HepG2 (cell line): ENCODE results near the gene OTULINL.

ENCODE experiments used
- AKNA ChIP-seq: sonication (generic); formaldehyde crosslinking; IDR thresholded peaks from 2 replicates; pipeline ENCODE4 v1.4.0; 2020; ENCODE audit warnings: missing genetic modification reagents, borderline replicate concordance
- CTCF ChIP-seq: sonication (generic); formaldehyde crosslinking; IDR thresholded peaks from 2 replicates; pipeline ENCODE4 v1.5.0; 2020; ENCODE audit warnings: mild to moderate bottlenecking, missing genetic modification reagents, moderate library complexity
- FOSL2 ChIP-seq: sonication (generic); formaldehyde crosslinking; IDR thresholded peaks from 2 replicates; pipeline ENCODE4 v1.4.0; 2020; ENCODE audit warnings: missing genetic modification reagents
- GABPA ChIP-seq, 2 experiments: IDR thresholded peaks; 2 replicates each; pipeline ENCODE4 v1.6.1; 2011 to 2016; ENCODE audit warnings: low read depth in 2 of 2, low read length in 1 of 2, missing biosample characterization in 1 of 2, missing genetic modification characterization in 1 of 2
- JUN ChIP-seq: sonication (generic); formaldehyde crosslinking; IDR thresholded peaks from 2 replicates; pipeline ENCODE4 v1.4.0; 2020; ENCODE audit warnings: mild to moderate bottlenecking, missing genetic modification reagents
- NFIC ChIP-seq: IDR thresholded peaks from 2 replicates; pipeline ENCODE4 v1.6.1; 2012; ENCODE audit warnings: mild to moderate bottlenecking, low read length, inconsistent platforms
- PHF21A ChIP-seq: sonication (generic); formaldehyde crosslinking; IDR thresholded peaks from 2 replicates; pipeline ENCODE4 v1.5.0; 2020; ENCODE audit warnings: mild to moderate bottlenecking, missing genetic modification reagents
- SIN3B ChIP-seq: fragments of 150-350 bp; IDR thresholded peaks from 2 replicates; pipeline ENCODE4 v1.6.1; 2014; ENCODE audit warnings: low read length
- TARDBP ChIP-seq: sonication (generic); formaldehyde crosslinking; IDR thresholded peaks from 2 replicates; pipeline ENCODE4 v1.8.0; 2022; ENCODE audit warnings: mild to moderate bottlenecking, missing genetic modification reagents
- TCF7 ChIP-seq: sonication (generic); IDR thresholded peaks from 2 replicates; pipeline ENCODE4 v1.6.1; 2016; ENCODE audit warnings: antibody characterized with exemption, low read depth
- ZBTB20 ChIP-seq: sonication (generic); formaldehyde crosslinking; IDR thresholded peaks from 2 replicates; pipeline ENCODE4 v1.8.1; 2023; ENCODE audit warnings: missing genetic modification reagents, low read depth, mild to moderate bottlenecking, borderline replicate concordance
- ZNF354B ChIP-seq: sonication (generic); formaldehyde crosslinking; IDR thresholded peaks from 2 replicates; pipeline ENCODE4 v1.8.0; 2022; ENCODE audit warnings: mild to moderate bottlenecking, missing genetic modification reagents

GRCh38 chr5:14627270-14627669 is 45.7 kb downstream of the OTULINL start:
- no peak for TF ChIP-seq PHF21A
- no peak for TF ChIP-seq ZNF354B
- no peak for TF ChIP-seq GABPA (IDR thresholded peaks at IDR 0.05; ENCODE audit: low read depth, low read length)
- TF ChIP-seq GABPA (CRISPR knock-in tag; IDR thresholded peaks at IDR 0.05; ENCODE audit: low read depth) = no peak
- TF ChIP-seq FOSL2 (CRISPR knock-in tag) = no peak
- no peak for TF ChIP-seq SIN3B
- no peak for TF ChIP-seq AKNA (CRISPR knock-in tag)
- TF ChIP-seq CTCF (CRISPR knock-in tag) = no peak
- no peak for TF ChIP-seq TARDBP (CRISPR knock-in tag)
- TF ChIP-seq NFIC = no peak
- no peak for TF ChIP-seq JUN (CRISPR knock-in tag)
- no peak for TF ChIP-seq TCF7
- TF ChIP-seq ZBTB20 (CRISPR knock-in tag) = no peak
